Myocyte (in vitro differentiated cells): ENCODE results near the gene SPIN2A. TPM values are rescaled to one million over a fixed set of nuclear protein-coding genes. Genes with fewer than 3 reads are reported as not detected.
"Not testable (repeated sequence)": the region's sequence is repeated elsewhere in the genome, so short reads cannot be mapped to it uniquely, and the experiment has no call there.

Experiments
- DNase-seq: peaks from one replicate; pipeline ENCODE4 v3.0.0-alpha.2; 2012; ENCODE audit warnings: low read depth
- polyA plus RNA-seq: library from polyadenylated mRNA; unstranded; fragments of >200 nt; gene quantifications from one replicate; pipeline ENCODE4 v1.2.1, GENCODE V29; 2012; ENCODE audit warnings: missing spikeins
- total RNA-seq: library from RNA; depleted of rRNA; stranded (reverse); fragments of >200 nt; gene quantifications from 2 replicates; pipeline ENCODE4 v1.2.3, GENCODE V29; 2014

Gene SPIN2A
- 0.59 TPM in 1 of 2 replicates, not detected in the other for total RNA-seq
- 0.91 TPM for polyA plus RNA-seq

DNA sequence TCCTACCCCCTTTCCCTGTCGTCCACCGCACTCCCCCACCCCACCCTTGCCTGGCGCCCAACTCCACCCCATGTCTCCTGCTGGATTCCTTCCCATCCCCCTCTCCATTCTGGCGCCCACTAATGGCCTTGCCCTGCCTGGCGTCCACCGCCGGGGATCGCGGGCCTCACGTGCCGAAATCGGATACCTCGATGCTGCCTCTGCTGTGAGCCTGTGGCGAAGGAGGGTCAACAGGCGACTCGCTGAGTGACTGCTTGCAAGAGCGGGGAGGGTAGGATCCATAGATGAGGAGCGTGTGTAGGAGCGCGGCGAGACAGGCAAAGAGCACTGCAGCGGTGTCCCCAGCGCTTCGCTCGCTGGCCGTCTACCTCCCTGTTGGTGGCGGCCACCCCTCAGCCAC is at the start of gene SPIN2A:
TSS of gene SPIN2A (minus strand) at position 325 of the 400 bp plus-strand sequence. CDS start 800 bp downstream, outside the sequence.
- DNase-seq = not testable (repeated sequence)

DNA sequence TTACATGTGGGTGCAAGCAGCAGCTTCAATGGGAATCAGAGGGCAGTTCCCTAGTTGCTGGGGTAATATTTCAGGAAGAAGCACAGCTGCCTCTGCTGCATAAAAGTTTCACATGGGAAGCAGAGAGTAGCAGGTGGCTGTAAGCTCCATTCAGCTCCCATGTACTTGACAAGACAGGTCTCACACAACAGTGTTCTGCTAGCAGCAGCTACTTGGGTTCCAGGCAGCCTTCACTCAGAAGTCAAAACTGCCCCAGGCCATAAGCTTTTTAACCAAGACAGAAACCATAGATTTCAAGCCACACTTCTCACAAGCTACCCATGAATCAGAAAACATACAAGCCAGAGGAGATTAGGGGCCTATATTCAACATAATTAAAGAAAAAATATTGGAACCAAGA is 41.4 kb upstream of the SPIN2A start:
- DNase-seq = peak; percentile 42

DNA sequence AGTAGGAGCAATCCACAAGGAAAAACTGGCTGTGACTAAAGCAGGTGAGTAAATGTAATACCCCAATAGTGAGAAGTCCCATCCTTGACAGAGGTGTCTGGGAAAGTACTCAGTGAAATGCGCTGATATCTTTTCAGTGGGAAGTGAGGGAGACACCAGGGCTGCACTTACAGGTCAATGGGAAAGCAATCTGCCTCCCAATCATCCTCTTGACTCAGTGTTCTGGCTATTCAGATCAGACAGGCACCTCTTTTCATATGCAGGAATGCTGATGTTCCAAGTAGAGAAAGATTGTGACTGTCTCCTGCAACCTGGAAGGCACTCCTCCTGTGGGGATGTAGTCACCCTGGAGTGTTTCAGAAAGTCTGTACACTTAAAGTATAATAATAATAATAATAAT is 39.9 kb upstream of the SPIN2A start:
- no peak for DNase-seq

DNA sequence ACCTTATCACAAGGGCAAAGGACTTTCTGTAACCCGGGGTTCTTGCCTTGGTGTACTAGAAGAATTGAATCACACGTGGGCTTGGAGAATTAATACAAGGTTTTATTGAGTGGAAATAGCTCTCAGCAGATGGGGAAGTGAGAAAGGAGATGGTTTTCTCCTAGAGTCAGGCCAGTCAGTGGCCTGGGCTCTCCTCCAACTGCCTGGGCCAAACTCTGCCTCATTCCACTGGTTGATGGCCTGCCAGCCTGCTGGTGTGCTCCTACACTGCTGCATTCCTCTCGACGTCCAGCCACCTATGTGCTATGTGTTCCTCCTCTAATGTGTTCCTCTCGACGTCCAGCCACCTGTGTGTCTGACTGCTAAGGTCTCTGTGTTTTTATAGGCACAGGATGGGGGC is 35.3 kb upstream of the SPIN2A start:
- DNase-seq = no peak

DNA sequence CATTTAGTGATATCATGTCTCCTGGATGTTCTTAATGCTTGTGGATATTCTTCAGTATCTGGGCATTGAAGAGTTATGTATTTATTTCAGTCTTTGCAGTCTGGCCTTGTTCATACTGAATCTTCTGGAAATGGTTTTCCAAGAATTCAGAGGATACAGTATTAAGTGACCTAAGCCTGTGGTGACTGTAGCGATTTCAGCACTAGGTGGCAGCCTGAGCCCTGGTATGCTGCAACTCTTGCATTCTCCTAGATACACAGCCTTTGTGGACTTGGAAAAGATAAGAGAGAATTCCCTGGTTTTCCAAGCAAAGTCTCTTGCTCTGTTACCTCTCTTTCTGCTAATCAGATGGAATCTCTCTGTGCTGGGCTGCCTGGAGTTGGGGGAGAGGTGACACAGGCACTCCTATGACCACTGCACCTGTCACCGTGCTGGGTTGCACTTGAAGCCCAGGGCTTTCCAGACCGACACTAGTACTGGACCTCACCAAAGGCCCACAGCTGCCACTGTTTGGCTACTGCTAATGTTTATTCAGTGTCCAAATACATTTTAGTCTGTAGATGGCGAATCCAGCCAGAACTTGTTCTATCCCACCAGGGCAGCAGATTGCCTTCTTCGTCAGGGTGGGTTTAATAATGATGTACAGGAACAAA is 19.3 kb upstream of the SPIN2A start:
- DNase-seq = peak; percentile 55

DNA sequence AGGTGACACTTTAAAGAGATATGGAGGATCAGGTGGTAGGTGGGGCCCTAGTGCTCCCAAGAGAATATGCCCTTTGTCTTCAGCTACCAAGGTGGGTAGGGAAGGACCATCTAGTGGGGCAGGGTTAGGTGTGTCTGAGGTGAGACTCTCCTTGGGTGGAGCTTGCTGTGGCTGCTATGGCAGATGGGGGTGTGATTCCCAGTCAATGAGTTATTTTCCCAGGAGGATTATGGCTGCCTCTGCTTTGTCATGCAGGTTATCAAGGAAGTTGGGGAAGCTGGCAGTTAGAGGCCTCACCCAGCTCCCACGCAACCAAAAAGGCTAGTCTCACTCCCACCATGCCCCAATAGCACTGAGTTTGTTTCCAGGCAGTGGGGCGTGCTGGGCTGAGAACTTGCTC is 18.0 kb upstream of the SPIN2A start:
- DNase-seq = no peak

DNA sequence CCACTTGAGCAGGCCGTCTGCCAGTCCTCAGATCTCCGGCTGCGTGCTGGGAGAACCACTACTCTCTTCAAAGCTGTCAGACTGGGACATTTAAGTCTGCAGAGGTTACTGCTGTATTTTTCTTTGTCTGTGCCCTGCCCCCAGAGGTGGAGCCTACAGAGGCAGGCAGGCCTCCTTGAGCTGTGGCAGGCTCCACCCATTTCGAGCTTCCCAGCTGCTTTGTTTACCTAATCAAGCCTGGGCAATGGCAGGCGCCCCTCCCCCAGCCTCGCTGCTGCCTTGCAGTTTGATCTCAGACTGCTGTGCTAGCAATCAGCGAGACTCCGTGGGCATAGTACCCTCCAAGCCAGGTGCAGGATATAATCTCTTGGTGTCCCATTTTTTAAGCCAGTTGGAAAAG is 15.0 kb upstream of the SPIN2A start:
- DNase-seq = not testable (repeated sequence)

DNA sequence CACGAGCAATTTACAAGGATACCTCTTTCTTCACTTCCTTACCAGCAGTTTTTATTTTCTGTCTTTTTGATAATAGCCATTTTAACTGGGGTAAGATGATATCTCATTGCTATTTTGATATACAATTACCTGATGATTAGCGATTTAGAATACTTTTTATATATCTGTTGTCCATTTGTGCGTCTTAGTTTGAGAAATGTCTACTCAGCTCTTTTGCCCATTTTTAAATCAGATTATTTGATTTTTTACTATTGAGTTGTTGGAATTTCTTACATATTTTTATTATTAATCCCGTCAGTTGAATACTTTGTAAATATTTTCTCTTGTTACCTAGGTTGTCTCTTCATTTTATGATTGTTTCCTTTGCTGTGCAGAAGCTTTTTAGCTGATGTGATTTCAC is 1.5 kb upstream of the SPIN2A start:
- no peak for DNase-seq

DNA sequence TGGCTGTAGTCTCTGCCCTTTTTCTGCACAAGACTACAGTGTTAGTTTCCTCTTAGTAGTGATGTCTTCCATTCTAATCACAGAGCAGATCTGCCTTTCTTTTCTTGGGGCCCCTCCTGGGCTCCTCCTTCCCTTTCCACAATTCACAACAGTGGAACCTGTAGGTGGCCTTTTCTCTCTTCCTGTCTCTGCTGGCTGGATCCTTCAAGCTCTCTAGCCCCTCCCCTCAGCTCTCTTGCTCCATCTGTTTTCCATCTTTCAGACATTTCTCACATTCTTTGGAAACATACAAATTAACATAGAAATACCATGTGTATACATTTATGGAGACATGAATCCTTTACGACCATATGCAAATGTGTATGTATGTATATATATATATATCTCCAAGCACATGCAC is 304 bp upstream of the SPIN2A start:
- DNase-seq = no peak

DNA sequence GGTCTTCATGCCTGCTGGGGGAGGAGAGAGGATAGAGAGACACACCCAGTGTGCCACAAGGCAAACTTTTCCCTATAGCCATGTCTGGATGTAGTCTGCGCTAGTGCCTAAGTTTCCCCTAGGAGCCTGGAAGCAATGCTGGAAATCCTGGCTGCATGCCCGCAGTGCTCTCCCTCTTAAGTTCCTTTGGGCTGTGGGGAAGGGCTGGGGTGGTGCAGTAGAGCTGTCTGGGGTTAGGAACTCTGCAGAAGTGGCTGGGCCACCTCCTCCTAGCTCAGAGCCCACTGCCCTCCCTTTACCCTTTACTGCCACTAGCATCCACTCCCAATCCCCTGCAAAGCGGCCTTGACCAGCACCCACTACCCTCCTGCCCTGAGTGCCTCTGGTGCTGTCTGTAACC is 608 bp downstream of the SPIN2A start:
- DNase-seq = not testable (repeated sequence)

DNA sequence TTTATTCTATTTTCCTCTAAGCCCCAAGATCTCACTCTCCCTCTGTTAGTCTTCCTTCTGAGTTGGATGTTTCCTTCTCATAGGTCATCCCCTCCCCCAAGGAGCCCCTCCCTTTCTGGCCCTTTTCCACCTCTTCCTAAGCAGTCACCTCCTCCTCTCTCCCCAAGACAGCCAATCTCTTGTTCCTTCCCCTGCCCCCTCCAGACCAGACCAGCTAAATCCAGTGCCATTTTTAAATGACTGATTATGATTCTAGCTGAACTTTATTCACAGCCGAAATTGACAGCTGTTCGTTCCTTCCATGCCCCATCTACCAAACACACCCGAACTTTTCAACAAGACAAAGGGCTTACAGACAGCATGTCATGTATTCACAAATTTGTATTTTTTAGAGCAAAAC is 1.9 kb downstream of the SPIN2A start:
- no peak for DNase-seq

DNA sequence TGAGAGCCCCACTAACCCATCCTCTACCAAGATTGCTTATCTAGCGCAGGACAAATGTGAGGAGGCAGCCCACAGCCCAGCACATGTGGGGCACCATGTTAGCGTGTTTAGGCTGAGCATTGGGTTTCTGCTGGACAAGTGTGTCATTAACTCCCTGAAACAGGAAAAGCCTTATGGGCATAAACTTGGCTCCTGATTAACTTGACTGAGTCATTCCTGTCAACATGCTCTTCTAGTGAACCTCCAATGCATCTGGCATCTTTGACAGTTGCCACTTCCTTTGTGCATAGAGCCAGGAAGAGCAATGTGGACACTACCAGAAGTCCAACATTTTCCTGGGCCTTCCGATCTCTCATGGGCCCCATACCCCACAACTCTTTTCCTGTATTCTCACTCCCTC is 2.5 kb downstream of the SPIN2A start:
- no peak for DNase-seq

DNA sequence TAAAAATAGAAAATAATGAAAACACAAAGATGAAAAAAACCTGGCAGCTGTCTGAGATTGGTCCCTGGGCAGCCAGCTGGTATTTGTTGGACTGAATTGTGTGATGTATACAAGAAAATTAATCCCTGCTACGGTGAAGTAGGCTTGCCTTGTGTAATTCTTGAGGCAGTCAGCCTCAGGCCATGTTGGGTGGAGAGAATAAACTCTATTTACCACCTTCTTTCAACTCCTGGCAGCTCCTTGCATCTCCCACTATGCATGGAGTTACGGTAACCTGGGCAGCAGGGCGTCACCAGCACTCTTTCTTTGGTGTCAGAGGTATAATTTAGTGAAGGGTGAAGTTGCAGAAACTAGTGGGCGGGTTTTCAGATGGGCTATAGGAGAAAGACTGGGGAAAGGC is 3.5 kb downstream of the SPIN2A start:
- DNase-seq = no peak

DNA sequence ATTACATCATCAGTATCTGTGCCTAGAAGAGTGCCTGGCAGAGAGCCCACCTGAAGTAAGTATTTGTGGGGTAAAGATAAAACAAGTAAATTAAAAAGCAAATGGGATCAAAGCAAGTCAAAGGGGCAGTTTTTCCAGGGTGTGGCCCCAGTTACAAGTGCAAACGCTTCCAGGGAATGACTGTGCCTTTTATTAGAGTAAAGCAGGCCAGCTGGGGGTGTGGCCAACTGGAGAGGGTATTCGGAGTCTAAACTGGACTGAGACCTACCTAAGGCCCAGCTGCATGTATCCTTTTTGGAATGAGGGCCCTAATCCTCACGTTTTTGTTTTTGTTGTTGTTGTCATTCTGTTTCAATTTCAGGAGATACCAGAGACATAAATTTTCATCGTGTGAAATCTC is 3.9 kb downstream of the SPIN2A start:
- DNase-seq = not testable (repeated sequence)

DNA sequence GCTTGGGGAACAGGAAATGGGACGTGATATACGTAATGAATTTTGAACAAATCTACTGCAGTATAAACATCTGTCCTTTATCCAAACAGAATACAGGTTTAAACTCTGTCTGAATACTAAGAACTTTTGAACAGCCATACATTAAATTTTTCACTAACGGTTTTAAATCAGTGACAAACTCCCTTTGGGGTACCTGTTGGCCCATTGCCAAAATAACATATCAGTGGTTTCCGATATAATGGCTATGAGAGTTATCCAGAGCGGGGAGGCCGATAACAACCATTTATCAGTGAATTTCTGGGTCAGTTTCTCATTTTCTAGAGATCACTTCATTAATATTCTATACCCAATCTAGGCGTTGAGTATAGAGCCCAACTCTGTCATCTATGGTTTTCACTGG is 5.2 kb downstream of the SPIN2A start:
- DNase-seq = no peak

DNA sequence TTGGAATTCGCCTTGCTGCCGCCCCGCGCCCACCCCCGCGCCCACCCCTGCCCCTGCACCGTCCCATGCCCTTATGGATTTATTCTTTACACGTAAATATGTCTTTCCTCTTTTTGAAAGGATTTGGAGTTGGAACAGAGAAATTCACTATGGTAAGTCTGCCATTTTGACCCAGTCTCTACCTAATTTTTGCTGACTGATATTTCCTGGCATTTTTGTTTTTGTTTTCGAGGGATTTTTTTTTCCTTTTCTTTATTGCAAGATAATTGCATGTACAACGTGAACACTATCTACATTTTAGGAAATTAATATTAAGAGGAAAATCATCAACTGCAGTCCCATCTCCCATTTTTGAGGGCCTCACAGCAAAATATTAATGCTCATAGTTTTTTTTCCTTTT is 15.4 kb downstream of the SPIN2A start:
- DNase-seq = no peak

DNA sequence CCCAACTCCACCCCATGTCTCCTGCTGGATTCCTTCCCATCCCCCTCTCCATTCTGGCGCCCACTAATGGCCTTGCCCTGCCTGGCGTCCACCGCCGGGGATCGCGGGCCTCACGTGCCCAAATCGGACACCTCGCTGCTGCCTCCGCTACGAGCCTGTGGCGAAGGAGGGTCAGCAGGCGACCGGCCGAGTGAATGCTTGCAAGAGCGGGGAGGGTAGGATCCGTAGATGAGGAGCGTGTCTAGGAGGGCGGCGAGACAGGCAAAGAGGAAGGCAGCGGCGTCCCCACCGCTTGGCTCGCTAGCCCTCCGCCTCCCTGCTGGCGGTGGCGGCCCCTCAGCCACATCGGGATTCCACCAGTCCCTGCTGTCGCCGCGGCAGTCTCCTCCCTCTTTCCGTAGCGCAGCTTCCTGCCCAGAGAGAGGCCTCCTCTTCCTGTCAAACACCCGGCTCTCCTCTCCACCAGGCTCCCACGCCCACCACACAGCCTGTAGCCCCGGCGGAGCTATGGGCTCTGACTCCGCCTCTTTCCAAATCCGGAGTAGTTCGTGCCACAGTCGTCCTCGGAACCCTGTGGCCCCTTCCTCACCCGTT is 15.9 kb downstream of the SPIN2A start, which contains the start of gene SPIN2B:
TSS of gene SPIN2B (minus strand) at position 387 of the 594 bp plus-strand sequence.
- peak; percentile 87 for DNase-seq

DNA sequence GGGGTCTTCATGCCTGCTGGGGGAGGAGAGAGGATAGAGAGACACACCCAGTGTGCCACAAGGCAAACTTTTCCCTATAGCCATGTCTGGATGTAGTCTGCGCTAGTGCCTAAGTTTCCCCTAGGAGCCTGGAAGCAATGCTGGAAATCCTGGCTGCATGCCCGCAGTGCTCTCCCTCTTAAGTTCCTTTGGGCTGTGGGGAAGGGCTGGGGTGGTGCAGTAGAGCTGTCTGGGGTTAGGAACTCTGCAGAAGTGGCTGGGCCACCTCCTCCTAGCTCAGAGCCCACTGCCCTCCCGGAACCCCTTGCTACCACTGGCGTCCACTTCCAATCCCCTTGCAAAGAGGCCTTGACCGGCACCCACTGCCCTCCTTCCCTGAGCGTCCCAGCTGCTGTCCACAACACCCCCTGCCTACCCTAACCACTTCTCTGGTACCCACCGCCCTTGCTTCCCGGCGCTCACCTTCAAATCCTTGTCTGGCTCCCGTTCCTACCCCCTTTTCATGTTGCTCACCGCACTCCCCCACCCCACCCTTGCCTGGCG is 16.5 kb downstream of the SPIN2A start:
- DNase-seq = not testable (repeated sequence)

DNA sequence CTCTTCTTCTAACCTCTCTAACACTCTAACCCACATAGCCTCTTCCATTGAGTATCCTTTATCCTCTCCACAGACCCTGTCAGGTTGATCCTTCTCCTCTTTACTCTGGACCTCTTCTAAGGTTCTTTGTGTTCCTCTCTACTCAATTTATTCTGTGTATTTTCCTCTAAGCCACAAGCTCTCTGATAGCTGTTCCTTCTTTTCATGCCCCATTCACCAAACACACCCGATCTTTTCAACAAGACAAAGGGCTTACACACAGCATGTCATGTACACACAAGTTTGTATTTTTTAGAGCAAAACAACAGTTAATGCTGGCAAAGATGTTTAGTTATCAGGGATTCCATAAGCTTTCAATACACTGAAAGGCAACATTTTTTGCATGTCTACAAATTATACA is 17.8 kb downstream of the SPIN2A start:
- peak; percentile 40 for DNase-seq

DNA sequence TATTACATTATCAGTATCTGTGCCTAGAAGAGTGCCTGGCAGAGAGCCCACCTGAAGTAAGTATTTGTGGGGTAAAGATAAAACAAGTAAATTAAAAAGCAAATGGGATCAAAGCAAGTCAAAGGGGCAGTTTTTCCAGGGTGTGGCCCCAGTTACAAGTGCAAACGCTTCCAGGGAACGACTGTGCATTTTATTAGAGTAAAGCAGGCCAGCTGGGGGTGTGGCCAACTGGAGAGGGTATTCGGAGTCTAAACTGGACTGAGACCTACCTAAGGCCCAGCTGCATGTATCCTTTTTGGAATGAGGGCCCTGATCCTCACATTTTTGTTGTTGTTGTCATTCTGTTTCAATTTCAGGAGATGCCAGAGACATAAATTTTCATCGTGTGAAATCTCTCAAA is 19.6 kb downstream of the SPIN2A start:
- not testable (repeated sequence) for DNase-seq

DNA sequence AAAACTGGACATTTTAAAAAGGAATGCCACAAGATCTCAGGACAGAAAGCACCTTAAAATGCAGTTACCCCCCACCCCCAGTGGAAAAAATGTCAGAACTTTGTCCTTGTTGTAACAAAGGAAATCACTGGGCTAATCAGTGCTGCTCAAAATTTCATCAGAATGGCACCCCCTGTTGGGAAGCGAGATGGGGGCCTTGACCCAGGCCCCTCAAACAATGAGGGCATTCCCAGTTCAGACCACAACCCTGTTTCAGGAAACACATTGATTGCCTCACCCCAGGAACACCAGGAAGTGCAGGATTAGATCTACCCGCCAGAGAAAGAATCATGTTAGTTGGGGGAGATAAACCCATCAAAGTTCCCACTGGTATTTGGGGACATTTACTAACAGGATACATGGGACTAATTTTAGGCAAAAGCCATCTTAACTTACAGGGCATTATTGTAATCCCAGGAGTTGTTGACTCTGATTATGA is 32.2 kb downstream of the SPIN2A start:
- DNase-seq = no peak

DNA sequence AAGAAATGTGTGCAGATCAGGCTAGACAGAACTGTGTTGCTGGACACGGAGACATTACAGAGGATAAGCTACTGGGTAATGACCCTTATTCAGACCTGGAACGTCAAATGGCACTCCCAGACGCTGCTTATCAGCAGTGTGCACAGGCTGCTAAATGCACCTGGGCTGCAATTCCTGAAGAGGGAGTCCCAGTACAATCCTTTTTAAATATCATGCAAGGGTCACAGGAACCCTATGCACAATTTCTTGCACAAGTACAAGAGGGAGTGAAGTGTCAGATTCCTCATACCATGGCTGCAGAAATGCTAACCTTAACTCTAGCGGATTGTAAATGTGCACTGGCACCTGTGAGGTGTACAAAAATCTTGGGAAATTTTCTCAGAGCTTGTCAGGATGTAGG is 32.8 kb downstream of the SPIN2A start:
- no peak for DNase-seq

DNA sequence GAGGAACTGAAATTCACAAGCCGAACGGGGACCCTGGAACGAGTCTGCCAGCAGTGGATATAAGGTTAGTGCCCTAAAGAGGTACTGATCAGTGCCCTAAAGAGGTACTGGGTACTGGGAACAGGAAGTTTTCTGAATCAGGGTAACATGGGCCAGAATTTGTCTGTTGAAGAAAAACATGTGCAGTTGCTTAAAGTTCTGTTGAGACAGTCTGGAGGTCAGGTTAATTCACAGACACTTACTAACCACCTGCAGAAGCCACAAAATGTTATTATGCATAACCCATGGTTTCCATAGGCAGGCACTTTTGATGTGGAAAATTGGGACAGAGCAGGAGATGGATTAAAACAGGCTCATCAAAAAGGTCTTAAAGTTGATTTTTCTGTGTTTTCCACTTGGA is 33.7 kb downstream of the SPIN2A start:
- no peak for DNase-seq
